Jurkat, Clone E6-1 (cell line): ENCODE data around the gene ADCK2.
"Not testable (repeated sequence)": the region's sequence is repeated elsewhere in the genome, so short reads cannot be mapped to it uniquely, and the experiment has no call there.

Source experiments
- DNase-seq: peaks from one replicate; pipeline ENCODE4 v3.0.0-alpha.2; 2011; ENCODE audit warnings: low read depth, low spot score
- H3K4me3 ChIP-seq: 2 replicates; pipeline ENCODE4 v1.5.1; 2011; ENCODE audit warnings: mild to moderate bottlenecking, low read length, control low read depth, moderate library complexity

ADCK2 gene

DNA sequence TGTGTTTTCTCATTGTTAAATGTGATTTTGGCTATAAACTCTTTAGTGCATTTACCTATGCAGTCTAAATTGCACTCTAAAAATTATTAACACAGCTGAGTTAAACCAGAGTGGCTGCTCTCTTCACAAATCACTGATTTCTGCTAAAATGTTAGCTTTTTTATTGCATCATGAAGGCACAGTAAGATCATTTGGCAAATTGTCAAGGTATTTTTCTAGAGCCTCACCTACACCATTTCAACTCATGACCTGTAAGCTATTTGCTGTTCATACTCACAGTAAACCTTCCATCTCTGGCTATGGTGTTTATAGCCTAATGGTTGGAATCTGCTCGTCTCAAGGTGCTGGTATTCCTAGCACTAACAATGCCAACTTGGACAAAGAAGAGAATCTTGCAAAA lies 49.5 kb downstream of the ADCK2 start:
- no peak for DNase-seq
- no peak overlapping the region for H3K4me3 ChIP-seq

DNA sequence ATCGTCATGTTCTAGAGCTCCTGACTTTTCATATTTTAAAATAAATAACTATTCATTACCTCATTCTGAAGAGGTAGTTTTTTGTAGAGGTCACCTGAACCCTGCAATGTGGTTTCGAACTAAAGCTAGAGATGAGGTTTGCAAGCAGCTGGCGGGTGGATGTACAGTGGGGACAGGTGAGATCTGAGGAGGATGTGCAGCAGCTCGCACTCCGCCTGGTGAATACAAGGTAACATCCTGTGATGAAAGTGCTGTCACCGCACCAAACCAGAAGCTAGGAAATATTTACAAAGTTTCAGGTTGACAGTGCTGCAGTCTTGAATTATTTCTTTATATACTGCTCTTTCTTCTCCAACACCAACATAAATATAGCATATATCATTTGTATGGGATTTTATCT lies 50.3 kb downstream of the ADCK2 start:
- DNase-seq = no peak
- no peak overlapping the region for H3K4me3 ChIP-seq

DNA sequence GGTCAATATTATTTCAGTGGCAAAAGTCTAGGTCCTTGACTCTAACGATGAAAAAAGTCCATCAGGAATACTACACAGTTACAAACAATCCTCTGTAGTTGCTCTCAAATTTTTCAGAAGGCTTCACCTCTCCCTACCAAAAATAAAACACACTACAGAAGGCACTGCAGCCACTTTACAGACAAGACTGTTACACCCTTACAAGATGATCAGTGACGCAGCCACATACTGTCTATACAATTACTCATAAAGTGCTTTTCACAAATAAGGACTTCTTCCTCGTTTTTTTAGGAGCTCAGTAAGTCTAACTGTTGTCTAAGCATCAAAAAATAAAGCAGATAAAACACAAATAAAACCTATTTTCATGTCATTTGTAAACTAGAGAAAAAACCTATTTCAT lies 50.8 kb downstream of the ADCK2 start:
- no peak for DNase-seq
- no peak overlapping the region for H3K4me3 ChIP-seq

DNA sequence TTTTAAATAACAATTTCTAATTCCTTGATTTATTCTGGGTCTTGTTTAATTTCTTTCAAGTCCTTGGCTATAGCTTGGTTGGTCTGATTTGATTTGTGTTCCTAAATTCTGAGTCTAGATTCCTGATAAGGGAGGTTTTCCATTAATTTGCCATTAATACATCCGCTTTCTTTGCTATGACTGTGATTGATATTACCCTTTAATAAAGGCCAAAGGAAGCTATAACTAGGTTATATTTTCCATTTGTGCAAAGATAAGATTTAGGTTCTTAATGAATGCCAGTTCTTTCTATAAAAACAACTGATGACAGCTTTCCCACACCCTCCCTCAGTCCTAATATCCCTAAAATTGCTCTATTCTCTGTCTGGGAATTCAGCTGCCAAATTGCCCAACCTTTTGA lies 52.0 kb downstream of the ADCK2 start:
- no peak overlapping the region for H3K4me3 ChIP-seq
- DNase-seq = no peak

DNA sequence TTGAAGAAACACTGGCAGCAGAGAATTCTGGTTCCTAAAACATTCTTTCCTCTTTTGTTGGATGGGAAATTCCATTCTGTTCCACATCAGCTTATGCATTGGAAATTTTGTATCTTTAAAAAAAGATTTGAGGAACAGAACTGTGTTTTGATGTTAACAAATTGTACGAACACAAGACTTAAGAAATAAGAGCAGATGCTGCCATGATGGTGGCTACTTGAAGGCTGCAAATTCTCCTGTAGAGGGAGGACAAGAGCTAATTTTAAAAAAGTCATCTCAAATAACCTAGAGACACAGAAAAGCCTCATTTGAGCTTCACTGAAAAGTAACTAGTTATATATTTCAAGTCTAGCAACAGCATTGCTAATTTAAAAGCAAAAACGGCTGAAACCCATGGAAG lies 53.5 kb downstream of the ADCK2 start:
- no peak overlapping the region for H3K4me3 ChIP-seq
- DNase-seq = peak; percentile 19

DNA sequence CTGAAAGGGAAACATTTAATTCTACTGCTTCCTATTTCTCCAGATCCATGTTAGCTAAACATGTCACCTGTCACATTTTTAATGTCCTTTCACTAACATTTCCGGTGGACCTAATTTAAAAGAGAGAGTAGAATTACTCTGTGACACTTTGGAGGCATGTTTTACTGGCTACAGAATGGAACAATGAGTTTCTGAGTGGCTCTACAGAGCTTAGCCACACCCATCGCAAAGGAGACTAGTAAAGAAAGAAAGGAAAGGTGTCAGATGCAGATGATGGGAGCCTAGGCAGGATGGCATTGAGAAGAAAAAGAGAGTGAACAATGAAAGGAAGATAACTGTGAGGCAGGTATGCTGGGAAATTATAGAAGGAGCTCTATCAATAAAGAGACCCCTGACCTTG lies 59.7 kb downstream of the ADCK2 start:
- H3K4me3 ChIP-seq = no peak overlapping the region
- no peak for DNase-seq

DNA sequence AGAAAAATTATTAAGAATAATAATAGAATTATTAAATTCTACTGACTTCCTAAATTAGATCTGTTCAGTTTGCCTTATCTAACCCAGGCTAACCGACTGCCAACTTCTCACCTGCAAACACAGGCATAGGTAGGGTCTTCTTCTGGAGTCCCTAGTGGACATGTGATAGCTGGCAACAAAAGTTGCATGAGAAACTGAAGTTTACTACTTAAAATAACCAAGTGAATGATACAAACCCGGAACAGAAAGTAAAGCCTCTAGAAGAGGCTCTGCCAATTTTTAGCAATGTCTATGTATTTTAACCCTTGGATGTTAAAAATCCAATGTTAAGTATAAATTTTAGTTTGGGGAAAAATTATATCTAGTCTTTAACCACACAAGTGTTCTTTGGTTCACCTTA lies 61.4 kb downstream of the ADCK2 start:
- DNase-seq = no peak
- H3K4me3 ChIP-seq = no peak overlapping the region

DNA sequence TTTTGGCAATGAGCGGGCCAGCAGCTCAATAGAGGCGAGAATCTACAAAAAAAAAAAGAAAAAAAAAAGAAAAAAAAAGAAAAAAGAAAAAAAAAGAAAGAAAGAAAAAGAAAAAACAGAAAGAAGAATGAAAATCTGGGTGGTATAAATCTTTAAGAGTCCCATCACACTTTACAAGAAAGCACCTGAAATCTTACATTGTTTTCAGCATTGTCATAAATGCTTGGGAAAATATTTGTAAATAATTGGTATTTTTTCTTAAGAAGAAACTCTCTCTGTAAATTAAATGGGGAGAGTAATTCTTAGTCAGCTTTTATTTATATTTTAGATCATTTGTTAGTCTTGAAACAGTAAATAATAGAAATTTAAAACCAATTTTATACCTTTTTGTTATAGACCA lies 62.0 kb downstream of the ADCK2 start:
- DNase-seq = no peak
- H3K4me3 ChIP-seq = no peak overlapping the region

DNA sequence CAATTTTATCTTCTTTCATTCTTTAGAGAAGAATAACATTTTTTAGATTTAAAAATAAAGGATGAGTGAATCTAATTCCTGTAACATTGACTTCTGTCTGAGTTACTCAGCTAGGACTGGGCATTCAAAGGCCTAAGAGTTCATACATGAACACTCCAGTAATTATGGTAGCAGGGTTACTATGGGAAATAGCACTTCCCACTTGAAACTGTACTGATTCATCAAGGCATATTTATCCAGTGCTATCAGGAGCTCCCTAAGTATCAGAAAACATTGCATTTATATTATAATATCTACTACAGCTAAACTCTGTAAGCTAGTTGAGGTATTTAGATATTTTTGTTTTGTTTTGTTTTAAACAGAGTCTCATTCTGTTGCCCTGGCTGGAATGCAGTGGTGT lies 65.5 kb downstream of the ADCK2 start:
- no peak for DNase-seq
- no peak overlapping the region for H3K4me3 ChIP-seq

DNA sequence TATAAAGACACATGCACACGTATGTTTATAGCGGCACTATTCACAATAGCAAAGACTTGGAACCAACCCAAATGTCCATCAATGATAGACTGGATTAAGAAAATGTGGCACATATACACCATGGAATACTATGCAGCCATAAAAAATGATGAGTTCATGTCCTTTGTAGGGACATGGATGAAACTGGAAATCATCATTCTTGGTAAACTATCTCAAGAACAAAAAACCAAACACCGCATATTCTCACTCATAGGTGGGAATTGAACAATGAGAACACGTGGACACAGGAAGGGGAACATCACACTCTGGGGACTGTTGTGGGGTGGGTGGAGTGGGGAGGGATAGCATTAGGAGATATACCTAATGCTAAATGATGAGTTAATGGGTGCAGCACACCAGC lies 70.5 kb downstream of the ADCK2 start:
- not testable (repeated sequence) for DNase-seq, H3K4me3 ChIP-seq

DNA sequence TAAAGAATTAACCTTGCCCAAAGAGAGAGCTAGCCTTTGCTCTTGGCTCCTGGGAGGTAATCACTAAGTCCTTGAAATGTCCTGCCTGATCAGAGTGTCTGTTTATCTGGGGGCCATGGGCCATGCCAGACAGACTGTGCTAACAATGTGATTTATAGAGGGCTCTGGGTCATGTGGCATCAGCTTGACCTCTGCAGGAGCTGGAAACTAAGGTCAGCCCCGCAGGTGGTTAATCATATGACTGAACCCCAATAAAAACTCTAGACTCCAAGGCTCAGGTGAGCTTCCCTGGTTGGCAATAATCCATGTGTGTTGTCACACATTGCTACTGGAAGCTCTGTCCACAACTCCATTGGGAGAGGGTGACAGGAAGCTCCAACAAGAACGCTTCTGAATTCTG lies 71.3 kb downstream of the ADCK2 start:
- no peak overlapping the region for H3K4me3 ChIP-seq
- DNase-seq = no peak
